Liver (tissue), 9 donors: ENCODE data around the gene PRPH2. TPM values are rescaled to one million over a fixed set of nuclear protein-coding genes. Genes with fewer than 3 reads are reported as not detected.

Experiments
- DNase-seq: peaks from one replicate; pipeline ENCODE4 v3.0.0-alpha.2; 2017; ENCODE audit warnings: low spot score
- H3K27ac ChIP-seq, 2 donors: one replicate each; pipeline ENCODE4 v1.7.0; 2013; ENCODE audit warnings: inconsistent platforms in 2 of 2, low read length in 2 of 2, control low read depth in 1 of 2, low read depth in 1 of 2, mild to moderate bottlenecking in 1 of 2
- H3K27me3 ChIP-seq, 4 donors: one replicate each; pipeline versions ENCODE4 v1.6.1 to v1.7.0; 2013; ENCODE audit warnings: low read length in 3 of 4, inconsistent platforms in 1 of 4, mild to moderate bottlenecking in 1 of 4, moderate library complexity in 1 of 4; ENCODE audit not compliant: control insufficient read depth in 4 of 4, insufficient read depth in 4 of 4
- H3K36me3 ChIP-seq, 4 donors: one replicate each; pipeline versions ENCODE4 v1.6.1 to v1.7.0; 2013; ENCODE audit warnings: low read length in 3 of 4, mild to moderate bottlenecking in 3 of 4, low read depth in 1 of 4, moderate library complexity in 1 of 4; ENCODE audit not compliant: control insufficient read depth in 4 of 4, insufficient read depth in 3 of 4
- H3K4me1 ChIP-seq, 4 donors: one replicate each; pipeline versions ENCODE4 v1.6.1 to v1.7.0; 2013; ENCODE audit warnings: low read length in 3 of 4, mild to moderate bottlenecking in 3 of 4, moderate library complexity in 1 of 4; ENCODE audit not compliant: control insufficient read depth in 4 of 4, insufficient read depth in 4 of 4
- H3K4me3 ChIP-seq, 3 donors: one replicate each; pipeline versions ENCODE4 v1.6.1 to v1.7.0; 2013; ENCODE audit warnings: low read length in 3 of 3, control low read depth in 1 of 3, low read depth in 1 of 3, mild to moderate bottlenecking in 1 of 3
- H3K9ac ChIP-seq, 2 donors: one replicate each; pipeline ENCODE4 v1.7.0; 2013; ENCODE audit warnings: low read length in 2 of 2, mild to moderate bottlenecking in 2 of 2, moderate library complexity in 2 of 2, control low read depth in 1 of 2, low read depth in 1 of 2
- H3K9me3 ChIP-seq, 4 donors: one replicate each; pipeline versions ENCODE4 v1.6.1 to v1.7.0; 2013; ENCODE audit warnings: low read length in 3 of 4; ENCODE audit not compliant: control insufficient read depth in 4 of 4
- EGR1 ChIP-seq, 2 donors: IDR thresholded peaks; 2 replicates each; pipeline ENCODE4 v1.6.1; 2016 to 2018; ENCODE audit warnings: antibody characterized with exemption in 2 of 2, low read depth in 2 of 2
- FOXA2 ChIP-seq: IDR thresholded peaks from 2 replicates; pipeline ENCODE4 v1.6.1; 2016; ENCODE audit warnings: antibody characterized with exemption
- GABPA ChIP-seq, 2 donors: IDR thresholded peaks in 1 of 2; conservative IDR thresholded peaks in 1 of 2; 2 replicates each; pipeline ENCODE4 v1.6.1; 2016; ENCODE audit warnings: antibody characterized with exemption in 2 of 2, mild to moderate bottlenecking in 1 of 2, moderate library complexity in 1 of 2
- HNF4G ChIP-seq: IDR thresholded peaks from 2 replicates; pipeline ENCODE4 v1.6.1; 2016; ENCODE audit warnings: antibody characterized with exemption
- RAD21 ChIP-seq, 2 donors: IDR thresholded peaks; 2 replicates each; pipeline ENCODE4 v1.6.1; 2016; ENCODE audit warnings: antibody characterized with exemption in 2 of 2, mild to moderate bottlenecking in 2 of 2
- REST ChIP-seq: IDR thresholded peaks from 2 replicates; pipeline ENCODE4 v1.6.1; 2016; ENCODE audit warnings: antibody characterized with exemption, mild to moderate bottlenecking
- RXRA ChIP-seq, 2 donors: IDR thresholded peaks; 2 replicates each; pipeline ENCODE4 v1.6.1; 2017 to 2018; ENCODE audit warnings: antibody characterized with exemption in 2 of 2, mild to moderate bottlenecking in 1 of 2
- TAF1 ChIP-seq: conservative IDR thresholded peaks from 2 replicates; pipeline ENCODE4 v1.6.1; 2016; ENCODE audit warnings: antibody characterized with exemption, mild to moderate bottlenecking
- WGBS: extraction: QIAGEN DNeasy Blood & Tissue Kit; methylation state at CpG from one replicate; pipeline ENCODE4 v1.1.7; 2013; 5-methylcytosine and 5-hydroxymethylcytosine counted together
- polyA plus RNA-seq, 2 donors: library from polyadenylated mRNA; stranded (reverse) in 1 of 2; unstranded in 1 of 2; fragments of 200-250 nt in 1 of 2; fragments of >200 nt in 1 of 2; fragmentation: Nextera tagmentation in 1 of 2; extraction: Ambion mirVana in 1 of 2; gene quantifications; one replicate each; pipeline versions ENCODE4 v1.2.1 to v1.2.3, GENCODE V29; 2013 to 2015
- total RNA-seq, 2 donors: library from RNA; depleted of rRNA; stranded (reverse); fragments of >200 nt; gene quantifications; one replicate each; pipeline ENCODE4 v1.2.3, GENCODE V29; 2014
- donor health status: healthy.
- donor health status: healthy.
- donor health status: healthy.
- donor health status: healthy.
- donor health status: healthy.

PRPH2 gene
- total and polyA plus RNA-seq, 4 donors = 0.06 to 0.33 (median 0.13) TPM

DNA sequence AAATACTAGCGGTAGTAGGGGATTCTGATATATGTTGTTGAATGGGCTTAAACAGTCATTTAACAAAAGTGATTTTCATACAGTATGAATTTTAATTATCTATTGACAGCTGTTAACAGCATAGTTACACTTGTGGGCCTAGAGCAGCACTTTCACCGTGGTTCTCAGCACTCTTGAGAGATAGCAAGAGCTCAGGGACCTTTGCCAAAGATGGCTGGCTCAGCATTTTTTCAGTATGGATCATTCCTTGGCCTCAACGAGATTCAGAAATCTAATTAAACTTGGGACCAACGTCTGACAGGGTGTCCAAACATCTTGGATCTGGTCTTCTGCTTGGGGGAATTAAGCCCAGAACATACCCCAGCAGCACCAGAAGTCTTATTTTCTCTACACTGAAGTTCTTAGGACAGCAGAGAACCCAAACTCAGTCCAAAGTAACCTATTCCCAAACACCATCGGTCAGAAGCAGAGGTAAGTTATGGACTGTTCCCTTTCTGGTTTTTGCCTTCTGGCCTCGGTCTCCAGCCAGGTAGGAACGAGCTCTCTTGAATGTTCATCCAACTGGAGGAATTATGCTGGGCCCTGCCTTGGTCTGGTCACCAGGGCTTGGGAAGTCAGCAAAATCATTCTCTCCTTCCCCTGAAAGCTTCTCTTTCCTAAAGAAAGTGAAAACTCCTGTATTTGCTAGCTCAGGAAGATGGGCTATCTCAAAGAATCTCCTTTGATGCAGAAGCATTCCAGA is 25.7 kb downstream of the PRPH2 start:
- no peak overlapping the region for H3K4me3 ChIP-seq
- 83% methylated on average over 7 of the region's 7 CpGs for WGBS
- TF ChIP-seq RAD21 (IDR thresholded peaks at IDR 0.05) (no peak), REST (no peak), RXRA (IDR thresholded peaks at IDR 0.05) (no peak)
- H3K4me1 ChIP-seq = no peaks in the 10 kb centered on the region
- H3K9ac ChIP-seq = no peak overlapping the region
- no peaks in the 10 kb centered on the region for H3K27me3 ChIP-seq
- peaks cover 2 to 25% (median 23%) of the 10 kb centered on the region in 4 donors for H3K36me3 ChIP-seq
- no peak for DNase-seq
- no peak overlapping the region for H3K27ac ChIP-seq
- H3K9me3 ChIP-seq = no peaks in the 10 kb centered on the region

GRCh38 chr6:42694586-42694985 is 27.8 kb downstream of the PRPH2 start:
- TF ChIP-seq REST = no peak
- TF ChIP-seq EGR1 (IDR thresholded peaks at IDR 0.05; ENCODE audit: low read depth in 2 of 2) = no peak
- TF ChIP-seq RXRA (IDR thresholded peaks at IDR 0.05) = no peak
- TF ChIP-seq GABPA (IDR thresholded peaks at IDR 0.05 in 1 of 2, conservative IDR thresholded peaks at IDR 0.05 in 1 of 2) = no peak
- no peak for TF ChIP-seq TAF1
- TF ChIP-seq FOXA2 = no peak
- TF ChIP-seq HNF4G = no peak
- DNase-seq = no peak

More at GRCh38 chr6:42694586-42694985, 27.8 kb downstream of the PRPH2 start:
- Histone ChIP-seq H3K4me1 (no peaks in the 10 kb centered on the region), H3K9me3 (no peaks in the 10 kb centered on the region), H3K4me3 (no peak overlapping the region), H3K27ac (no peak overlapping the region), H3K27me3 (no peaks in the 10 kb centered on the region), H3K36me3 (peaks cover 4 to 44% (median 43%) of the 10 kb centered on the region in 4 donors), H3K9ac (no peak overlapping the region)
- 91% methylated on average over 4 of the region's 4 CpGs for WGBS
